Measurements from ENCODE around the gene WHRN. TPM values are rescaled to one million over a fixed set of nuclear protein-coding genes. Genes with fewer than 3 reads are reported as not detected.

WHRN gene
- total and polyA plus RNA-seq, 2 of the 8 experiments (the other 6 are each of a cell fraction or from before 2014, with no cell fraction given), result 4.4 to 7.7 TPM

DNA sequence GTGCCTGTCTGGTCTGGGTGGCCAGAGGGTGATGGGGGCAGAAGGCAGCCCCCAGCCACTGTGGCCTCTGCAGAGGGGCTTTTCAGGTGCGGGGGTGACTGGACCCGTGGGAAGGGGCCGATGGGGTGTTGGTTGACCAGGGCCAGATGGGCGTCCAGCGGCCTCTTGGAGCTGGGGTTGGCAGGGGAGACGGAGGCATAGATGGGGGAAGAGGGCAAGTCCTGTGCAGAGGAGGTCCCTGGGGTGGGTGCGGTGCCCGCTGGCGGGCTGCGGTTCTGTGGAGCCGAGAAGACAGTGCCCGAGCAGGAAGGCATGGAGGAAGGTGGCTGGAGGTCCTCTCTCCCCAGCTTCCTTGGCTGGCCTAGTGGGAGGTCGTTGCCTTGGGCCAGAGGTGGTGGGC lies 98.8 kb downstream of the WHRN start:
- DNase-seq (ENCODE audit: low read depth in 1 of 2, low spot score in 2 of 2) (no peak), FAIRE-seq (no peak)
- Histone ChIP-seq H3K4me3 (ENCODE audit: extremely low read depth in 1 of 4, insufficient read depth in 2 of 4, low read depth in 3 of 4, low read length in 4 of 4) (no peak overlapping the region), H3K4me2 (ENCODE audit: insufficient read depth in 1 of 2, low read depth in 2 of 2, low read length in 2 of 2) (no peak overlapping the region), H4K5ac (ENCODE audit: insufficient read length, low read depth, low read length) (no peak overlapping the region), H3K4me1 (replicated peaks in 1 of 4; ENCODE audit: control insufficient read depth in 3 of 4, insufficient read depth in 4 of 4, low read length in 3 of 4) (peaks cover 0 to 12% (median 6%) of the 10 kb centered on the region in 4 experiments; a peak in 5 of 7 replicates), H3K23me2 (ENCODE audit: low read depth, low read length) (no peaks in the 10 kb centered on the region), H2BK15ac (ENCODE audit: low read length) (no peak overlapping the region), H2AFZ (ENCODE audit: low read length) (no peak overlapping the region), H2BK20ac (ENCODE audit: low read length) (no peak overlapping the region), H3K27ac (ENCODE audit: low read depth, low read length) (no peak overlapping the region), H3K18ac (ENCODE audit: extremely low read depth, low read length) (no peak overlapping the region), H3K36me3 (ENCODE audit: control insufficient read depth in 2 of 4, insufficient read depth in 4 of 4, low read length in 3 of 4) (no peaks in the 10 kb centered on the region; a peak in 1 of 8 replicates), H3K27me3 (replicated peaks in 1 of 4; ENCODE audit: control insufficient read depth in 3 of 4, extremely low read depth in 1 of 4, insufficient read depth in 3 of 4, low read length in 3 of 4) (no peaks in the 10 kb centered on the region), H2BK5ac (ENCODE audit: low read depth, low read length) (no peak overlapping the region), H2AK5ac (ENCODE audit: low read depth, low read length) (no peak overlapping the region), H3K4ac (replicated peaks; ENCODE audit: insufficient read length, low read depth, low read length) (no peak overlapping the region), H4K8ac (ENCODE audit: extremely low read depth, insufficient read depth, low read length) (no peak overlapping the region), H4K91ac (replicated peaks; ENCODE audit: insufficient read length, low read length) (no peak overlapping the region), H3K79me1 (ENCODE audit: low read depth, low read length) (no peaks in the 10 kb centered on the region), H2BK12ac (ENCODE audit: low read depth, low read length) (no peak overlapping the region), H3K9ac (replicated peaks in 1 of 4; ENCODE audit: extremely low read depth in 1 of 4, low read depth in 3 of 4, low read length in 3 of 4) (no peak overlapping the region), H3K23ac (ENCODE audit: insufficient read length) (no peak overlapping the region), H3K9me3 (ENCODE audit: insufficient read depth in 2 of 2, low read depth in 1 of 2, low read length in 1 of 2) (no peaks in the 10 kb centered on the region), H3K79me2 (ENCODE audit: control insufficient read depth in 1 of 2, insufficient read depth in 2 of 2, low read length in 2 of 2) (no peaks in the 10 kb centered on the region), H3K56ac (replicated peaks; ENCODE audit: insufficient read length, low read depth, low read length) (no peak overlapping the region), H3K14ac (ENCODE audit: insufficient read length) (no peak overlapping the region), H2BK120ac (replicated peaks; ENCODE audit: low read depth, low read length) (no peak overlapping the region), H4K20me1 (replicated peaks in 1 of 2; ENCODE audit: control insufficient read depth in 1 of 2, insufficient read depth in 2 of 2, low read length in 2 of 2) (no peaks in the 10 kb centered on the region)
- POLR2A ChIA-PET (ENCODE audit: partially characterized antibody), result interaction anchor here (1.0 to 2.2 kb wide), 3 partner anchors 9 to 181 kb away, joined by 3 to 7 read pairs (median 3); partner anchors contain the start of gene ATP6V1G1
- whole genome bisulfite sequencing, 2 experiments (ENCODE audit: extremely low coverage in 1 of 2, insufficient coverage in 1 of 2, insufficient read length in 1 of 2, insufficient replicate concordance in 2 of 2, low coverage in 1 of 2, low lambda C conversion rate in 2 of 2, missing lambda C conversion rate in 1 of 2), result 87% methylated on average over 10 of the region's 13 CpGs; no CpG with 5 or more reads in 1 of the 2 experiments
- CTCF ChIA-PET (ENCODE audit: partially characterized antibody), result interaction anchor here (0.6 to 11.0 kb wide), 39 partner anchors 8 to 609 kb away, joined by 3 to 271 read pairs (median 7); partner anchors contain the start of genes AKNA, TEX48 and TEX53
- TF ChIP-seq SP1 (IDR thresholded peaks at IDR 0.05; ENCODE audit: low read depth, low read length) (no peak), EP300 (IDR thresholded peaks at IDR 0.05; ENCODE audit: borderline replicate concordance in 1 of 2, low read depth in 2 of 2, low read length in 2 of 2) (no peak), EZH2 (IDR thresholded peaks at IDR 0.05; ENCODE audit: low read depth, low read length, severe bottlenecking) (no peak), SRF (IDR thresholded peaks at IDR 0.05; ENCODE audit: low read depth, low read length) (no peak), TAF7 (optimal IDR thresholded peaks at IDR 0.05; ENCODE audit: borderline replicate concordance, low read depth, low read length) (no peak), BRCA1 (IDR thresholded peaks at IDR 0.05; ENCODE audit: low read depth, low read length) (no peak), SP4 (IDR thresholded peaks at IDR 0.05; ENCODE audit: low read length) (no peak), TBP (IDR thresholded peaks at IDR 0.05; ENCODE audit: low read depth, low read length) (no peak), GABPA (IDR thresholded peaks at IDR 0.05; ENCODE audit: borderline replicate concordance, insufficient read depth, low read length) (no peak), CEBPB (IDR thresholded peaks at IDR 0.05; ENCODE audit: low read depth, low read length) (no peak), HDAC2 (IDR thresholded peaks at IDR 0.05; ENCODE audit: borderline replicate concordance in 1 of 2, low read depth in 2 of 2, low read length in 2 of 2) (no peak), SIX5 (IDR thresholded peaks at IDR 0.05; ENCODE audit: low read depth, low read length) (no peak), CBX5 (IDR thresholded peaks at IDR 0.05; ENCODE audit: low read depth, low read length) (no peak)

All from H1 (cell line).